Mammary epithelial cell (primary cell): ENCODE results near the gene RBPJL.

Experiments
- EZH2 ChIP-seq: IDR thresholded peaks from 2 replicates; pipeline ENCODE4 v1.6.1; 2012; ENCODE audit warnings: low read length, inconsistent platforms, borderline replicate concordance
- TF ChIP-seq, protein P1 (sequence below), 2 donors: IDR thresholded peaks in 1 of 2; conservative IDR thresholded peaks in 1 of 2; 2 replicates each; pipeline ENCODE4 v1.5.1; 2011 to 2012; ENCODE audit warnings: inconsistent platforms in 2 of 2, low read length in 2 of 2, mild to moderate bottlenecking in 2 of 2, control low read depth in 1 of 2, low read depth in 1 of 2; ENCODE audit not compliant: insufficient read depth in 1 of 2; ENCODE audit errors: extremely low read depth in 1 of 2

DNA sequence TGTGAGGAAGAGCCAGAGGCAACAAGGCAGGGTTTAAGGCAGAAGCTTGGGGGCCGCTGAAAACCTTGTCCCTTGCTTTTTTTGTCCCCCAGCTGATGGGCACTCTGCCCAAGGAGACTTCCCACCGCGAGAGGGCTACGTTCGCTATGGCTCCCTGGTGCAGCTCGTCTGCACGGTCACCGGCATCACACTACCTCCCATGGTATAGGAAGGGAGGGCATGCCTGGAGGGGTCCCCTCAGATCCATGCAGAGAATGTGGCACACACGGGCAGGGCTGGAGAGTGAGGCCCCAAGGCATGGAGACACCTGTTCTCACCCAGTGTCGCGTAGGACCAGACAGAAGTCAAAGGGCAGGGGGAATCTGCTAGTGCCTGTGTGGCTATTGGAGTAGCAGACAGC lies 7.3 kb downstream of the RBPJL start:
- TF ChIP-seq, protein P1, sequence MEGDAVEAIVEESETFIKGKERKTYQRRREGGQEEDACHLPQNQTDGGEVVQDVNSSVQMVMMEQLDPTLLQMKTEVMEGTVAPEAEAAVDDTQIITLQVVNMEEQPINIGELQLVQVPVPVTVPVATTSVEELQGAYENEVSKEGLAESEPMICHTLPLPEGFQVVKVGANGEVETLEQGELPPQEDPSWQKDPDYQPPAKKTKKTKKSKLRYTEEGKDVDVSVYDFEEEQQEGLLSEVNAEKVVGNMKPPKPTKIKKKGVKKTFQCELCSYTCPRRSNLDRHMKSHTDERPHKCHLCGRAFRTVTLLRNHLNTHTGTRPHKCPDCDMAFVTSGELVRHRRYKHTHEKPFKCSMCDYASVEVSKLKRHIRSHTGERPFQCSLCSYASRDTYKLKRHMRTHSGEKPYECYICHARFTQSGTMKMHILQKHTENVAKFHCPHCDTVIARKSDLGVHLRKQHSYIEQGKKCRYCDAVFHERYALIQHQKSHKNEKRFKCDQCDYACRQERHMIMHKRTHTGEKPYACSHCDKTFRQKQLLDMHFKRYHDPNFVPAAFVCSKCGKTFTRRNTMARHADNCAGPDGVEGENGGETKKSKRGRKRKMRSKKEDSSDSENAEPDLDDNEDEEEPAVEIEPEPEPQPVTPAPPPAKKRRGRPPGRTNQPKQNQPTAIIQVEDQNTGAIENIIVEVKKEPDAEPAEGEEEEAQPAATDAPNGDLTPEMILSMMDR (conservative IDR thresholded peaks at IDR 0.05 in 1 of 2, IDR thresholded peaks at IDR 0.05 in 1 of 2; ENCODE audit: extremely low read depth in 1 of 2, insufficient read depth in 1 of 2, low read depth in 1 of 2, low read length in 2 of 2): no peak
- no peak for TF ChIP-seq EZH2
